H1 (cell line): Measurements from ENCODE around the gene SLC1A7. TPM values are rescaled to one million over a fixed set of nuclear protein-coding genes. Genes with fewer than 3 reads are reported as not detected.

ENCODE experiments used
- CBX5 ChIP-seq: fragments of 300-800, 300-1000 bp; sonication (generic); IDR thresholded peaks from 2 replicates; pipeline ENCODE4 v1.7.1; 2016; ENCODE audit warnings: antibody characterized with exemption, low read length, low read depth
- CHD2 ChIP-seq: IDR thresholded peaks from 2 replicates; pipeline ENCODE4 v1.6.1; 2012; ENCODE audit warnings: low read length, improper control_type of control experiment
- JUND ChIP-seq: IDR thresholded peaks from 2 replicates; pipeline ENCODE4 v1.6.1; 2011; ENCODE audit warnings: mild to moderate bottlenecking, improper control_type of control experiment, low read length
- polyA plus RNA-seq, 7 experiments: library from polyadenylated mRNA; depleted of rRNA in 3 of 7; stranded (reverse) in 5 of 7; unstranded in 2 of 7; fragments of >200 nt in 5 of 7; fragments of 200-250 nt in 2 of 7; gene quantifications; 1 replicate in 5 of 7; 2 replicates in 1 of 7; 4 replicates in 1 of 7; pipeline versions ENCODE4 v1.2.1 to v1.2.3, GENCODE V29; 2011 to 2013; ENCODE audit warnings: missing spikeins in 2 of 7, mixed read lengths in 2 of 7
- total RNA-seq: library from RNA; stranded (reverse); fragmentation: NEBNext Ultra II Directional; extraction: Animal tissue kit (Norgen Biotek cat#: 25700); gene quantifications from 2 replicates; pipeline ENCODE4 v1.2.1, GENCODE V29; 2021

Gene SLC1A7
- total and polyA plus RNA-seq, 2 of the 8 experiments (the other 6 are each of a cell fraction or from before 2014, with no cell fraction given) = not detected

DNA sequence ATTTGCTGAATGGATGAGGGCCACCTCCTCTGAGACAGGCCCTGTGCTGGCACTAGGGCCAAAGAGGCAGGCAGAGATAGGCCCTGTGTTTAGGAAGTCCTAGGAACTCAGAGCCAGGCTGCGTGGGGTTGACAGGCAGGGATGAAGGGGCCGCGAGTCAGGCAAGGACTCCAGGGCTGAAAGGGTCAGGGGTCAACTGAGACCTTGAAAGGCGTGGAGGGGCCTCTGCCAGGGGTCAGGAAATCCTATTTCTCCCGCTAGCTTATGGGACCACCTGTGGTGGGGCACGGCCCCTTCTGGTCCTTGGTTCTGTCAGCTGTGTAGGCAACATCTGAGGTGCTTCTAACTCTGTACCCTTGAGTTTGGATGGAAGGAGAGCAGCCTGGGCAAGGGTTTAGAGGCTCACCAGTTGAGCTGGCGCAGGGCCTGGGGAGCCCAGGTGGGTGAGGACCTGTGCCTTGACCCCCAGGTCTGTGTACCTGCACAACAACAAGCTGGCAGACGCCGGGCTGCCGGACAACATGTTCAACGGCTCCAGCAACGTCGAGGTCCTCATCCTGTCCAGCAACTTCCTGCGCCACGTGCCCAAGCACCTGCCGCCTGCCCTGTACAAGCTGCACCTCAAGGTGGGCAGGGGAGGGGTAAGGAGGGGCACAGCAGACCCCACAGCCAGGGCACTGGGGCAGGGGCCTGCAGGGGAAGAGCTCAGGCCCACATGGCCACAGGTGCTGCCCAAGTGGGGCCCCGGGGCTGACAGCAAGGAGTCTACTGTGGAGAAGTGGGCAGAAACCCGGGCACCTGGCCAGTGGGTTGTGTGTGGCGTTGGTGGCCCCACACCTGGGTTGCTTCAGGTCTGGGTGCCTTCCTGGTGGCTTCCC lies 65.5 kb downstream of the SLC1A7 start (continued):
- TF ChIP-seq JUND (no peak), CHD2 (no peak), CBX5 (no peak)
